Panc1 (cell line): ENCODE measurements around the gene HRH2. TPM values are rescaled to one million over a fixed set of nuclear protein-coding genes. Genes with fewer than 3 reads are reported as not detected.

Experiments used
- ATAC-seq: fragments of 200-7000 bp; cut with Tn5 transposase; 2 replicates; pipeline ENCODE4 v1.9.1; 2020; ENCODE audit warnings: mild to moderate bottlenecking, moderate library complexity
- BruUV-seq: library from RNA; stranded (reverse); fragments of 400-500 nt; replicated peaks from 2 replicates; lab custom pipeline; 2021; lab: Mats Ljungman, UMichigan
- CTCF ChIA-PET: fragments of 300-600 bp; sonication (Branson Sonifier 250); formaldehyde crosslinking; loops from one replicate; lab custom pipeline; 2022; ENCODE audit warnings: antibody characterized with exemption; lab: Charles Lee
- POLR2A ChIA-PET: fragments of 300-600 bp; sonication (Branson Sonifier 250); formaldehyde crosslinking; loops from one replicate; lab custom pipeline; 2022; ENCODE audit warnings: antibody characterized with exemption; lab: Charles Lee
- DNase-seq: peaks from one replicate; pipeline ENCODE4 v3.0.0-alpha.2; 2010; ENCODE audit warnings: low read depth, low spot score
- H3K27ac ChIP-seq: 2 replicates; pipeline ENCODE4 v1.5.1; 2011; ENCODE audit warnings: mild to moderate bottlenecking, low read length, inconsistent platforms
- H3K27me3 ChIP-seq: fragments of 200-500 bp; sonication (Bioruptor generic); 2 replicates; pipeline ENCODE4 v1.6.0; 2014; ENCODE audit warnings: low read length, inconsistent platforms; ENCODE audit not compliant: control insufficient read depth, insufficient read depth
- H3K36me3 ChIP-seq: fragments of 200-500 bp; sonication (Bioruptor generic); 2 replicates; pipeline ENCODE4 v1.5.1; 2014; ENCODE audit warnings: inconsistent platforms, mild to moderate bottlenecking, low read length, moderate library complexity; ENCODE audit not compliant: control insufficient read depth, insufficient read depth
- H3K4me1 ChIP-seq: 2 replicates; pipeline ENCODE4 v1.5.1; 2011; ENCODE audit warnings: inconsistent platforms, mild to moderate bottlenecking, low read length, moderate library complexity; ENCODE audit not compliant: control insufficient read depth, insufficient read depth
- H3K4me3 ChIP-seq, 2 experiments: 2 replicates each; pipeline ENCODE4 v1.5.1; 2011 to 2012; ENCODE audit warnings: low read depth in 2 of 2, low read length in 2 of 2, mild to moderate bottlenecking in 2 of 2, inconsistent platforms in 1 of 2, moderate library complexity in 1 of 2
- H3K9me3 ChIP-seq: fragments of 200-500 bp; sonication (Bioruptor generic); 2 replicates; pipeline ENCODE4 v1.5.1; 2014; ENCODE audit warnings: low read depth, mild to moderate bottlenecking, inconsistent platforms, low read length, moderate library complexity; ENCODE audit not compliant: control insufficient read depth, insufficient read depth
- CTCF ChIP-seq: fragments of 450-650 bp; IDR thresholded peaks from 2 replicates; pipeline ENCODE4 v1.5.1; 2017; ENCODE audit warnings: mild to moderate bottlenecking
- POLR2AphosphoS5 ChIP-seq: IDR thresholded peaks from 2 replicates; pipeline ENCODE4 v1.6.1; 2012; ENCODE audit warnings: mild to moderate bottlenecking, low read depth, low read length, moderate library complexity
- REST ChIP-seq, 2 experiments: IDR thresholded peaks; 2 replicates each; pipeline ENCODE4 v1.6.1; 2011 to 2012; ENCODE audit warnings: low read depth in 2 of 2, control low read depth in 1 of 2, low read length in 1 of 2, mild to moderate bottlenecking in 1 of 2, moderate library complexity in 1 of 2; ENCODE audit not compliant: insufficient read depth in 1 of 2
- SIN3A ChIP-seq: IDR thresholded peaks from 2 replicates; pipeline ENCODE4 v1.6.1; 2012; ENCODE audit warnings: low read depth, mild to moderate bottlenecking, low read length, moderate library complexity, borderline replicate concordance; ENCODE audit not compliant: insufficient read depth
- TCF7L2 ChIP-seq: IDR thresholded peaks from 2 replicates; pipeline ENCODE4 v1.6.1; 2011; ENCODE audit warnings: mild to moderate bottlenecking, low read depth, low read length, inconsistent platforms
- in situ Hi-C: cut with HindIII; loops from 2 replicates; pipeline ENCODE4 v1.10.0; 2016; ENCODE audit warnings: low sequenced_read_pairs, low pct_unique_long_range_greater_than_20kb
- intact Hi-C: fragments of 100-400 bp; cut with micrococcal nuclease; formaldehyde crosslinking; loops from one replicate; pipeline ENCODE4 v1.10.0; 2022; ENCODE audit not compliant: unreplicated experiment
- total RNA-seq: library from RNA; stranded (reverse); gene quantifications from one replicate; pipeline ENCODE4 v1.2.1, GENCODE V29; 2021; ENCODE audit not compliant: unreplicated experiment

Gene HRH2
- total RNA-seq, 1 experiment from 2014 or later, result 0.33 TPM

- Histone ChIP-seq H3K36me3 (no peaks in the 10 kb centered on the region), H3K27ac (no peak overlapping the region), H3K4me3 (no peak overlapping the region), H3K27me3 (peaks cover 3% of the 10 kb centered on the region; the same call in 1 of the 2 replicates), H3K4me1 (no peaks in the 10 kb centered on the region), H3K9me3 (no peaks in the 10 kb centered on the region)
- DNase-seq, result no peak
- ChIA-PET CTCF (no interaction called here), POLR2A (no interaction called here)
- no TSS peak for BruUV-seq
- ATAC-seq, result no peak
- in situ Hi-C loops, result no loop called here
- TF ChIP-seq SIN3A, result no peak
- no peak for TF ChIP-seq CTCF
- no peak for TF ChIP-seq POLR2AphosphoS5
- TF ChIP-seq TCF7L2, result no peak
- no peak for TF ChIP-seq REST (IDR thresholded peaks at IDR 0.05; ENCODE audit: insufficient read depth in 1 of 2, low read depth in 2 of 2, low read length in 1 of 2)
- intact Hi-C loops, result no loop called here
Measured at GRCh38 chr5:175610381-175610780, 47.5 kb upstream of the HRH2 start.

GRCh38 chr5:175610898-175611297 lies 47.0 kb upstream of the HRH2 start:
- no peaks in the 10 kb centered on the region for H3K9me3 ChIP-seq
- H3K36me3 ChIP-seq, result no peaks in the 10 kb centered on the region
- CTCF ChIA-PET, result no interaction called here
- DNase-seq, result no peak
- no TSS peak for BruUV-seq
- in situ Hi-C loops, result no loop called here
- H3K4me1 ChIP-seq, result no peaks in the 10 kb centered on the region
- no peak for ATAC-seq
- POLR2A ChIA-PET, result no interaction called here
- H3K27me3 ChIP-seq, result 0 out of 2 replicates have a peak, but pooled peaks cover 3% of the 10 kb centered on the region
- H3K4me3 ChIP-seq, result no peak overlapping the region
- H3K27ac ChIP-seq, result no peak overlapping the region
- intact Hi-C loops, result no loop called here
- TF ChIP-seq REST (IDR thresholded peaks at IDR 0.05; ENCODE audit: insufficient read depth in 1 of 2, low read depth in 2 of 2, low read length in 1 of 2) (no peak), TCF7L2 (no peak), POLR2AphosphoS5 (no peak), CTCF (no peak), SIN3A (no peak)
